Measurements from ENCODE around the gene TMEM179. TPM values are rescaled to one million over a fixed set of nuclear protein-coding genes. Genes with fewer than 3 reads are reported as not detected.

The TMEM179 gene
- total and polyA plus RNA-seq, 2 donors (not counting 1 experiment from before 2014, with no cell fraction given): not detected

DNA sequence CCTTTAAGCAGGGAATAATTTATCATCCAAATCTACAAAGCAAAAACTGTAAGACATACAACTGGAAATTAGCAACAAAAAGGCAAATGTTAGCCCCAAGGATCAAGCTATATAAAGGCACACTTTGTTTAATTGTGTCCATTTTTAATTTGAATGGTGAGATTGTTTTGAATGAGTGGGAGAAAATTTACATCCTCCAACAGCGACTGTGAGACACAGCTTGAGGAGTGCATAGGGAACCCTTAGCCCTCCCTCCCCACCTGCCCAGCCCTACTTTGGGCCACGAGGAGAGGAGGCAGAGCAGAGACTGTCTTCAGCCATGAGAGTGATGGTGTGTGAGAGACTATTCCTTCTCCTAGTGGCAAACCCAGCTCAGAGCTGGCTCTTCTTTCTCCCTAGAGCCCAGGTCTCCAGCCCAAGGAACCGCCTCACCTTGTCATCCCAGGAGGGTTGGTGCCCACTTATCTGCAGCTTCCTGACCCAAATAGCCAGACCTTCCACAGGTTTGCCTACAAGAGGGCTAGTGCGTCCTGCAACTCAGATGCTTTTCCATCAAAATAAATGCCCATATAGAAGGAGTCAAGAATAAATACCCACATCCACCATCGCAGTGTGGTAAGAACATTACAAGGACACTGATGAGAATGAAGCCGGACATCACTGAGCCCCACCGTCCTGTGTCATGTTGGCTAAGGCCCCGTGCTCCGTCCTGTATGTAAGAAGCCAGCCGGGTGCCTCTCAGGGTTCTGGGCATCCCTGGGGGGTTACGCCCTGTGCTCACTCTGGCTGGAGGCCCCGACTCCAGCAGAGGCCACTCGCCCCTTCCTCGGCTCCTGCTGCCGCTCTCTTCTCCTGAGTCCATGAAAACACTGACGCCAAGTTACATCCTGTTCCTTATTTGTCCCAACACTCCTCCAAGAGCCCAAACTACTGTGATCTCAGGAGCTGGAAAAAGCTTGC is 61.4 kb downstream of the TMEM179 start:
- intact Hi-C loops (cut with micrococcal nuclease): no loop called here
- no peak for ATAC-seq (ENCODE audit: low read depth)

More for the DNA sequence above, 61.4 kb downstream of the TMEM179 start:
- H3K4me3 Mint-ChIP-seq: no peak overlapping the region
- H3K4me1 ChIP-seq (ENCODE audit: control insufficient read depth in 2 of 2, insufficient read depth in 2 of 2, low read length in 2 of 2): no peaks in the 10 kb centered on the region
- ChIA-PET POLR2A (no interaction called here), CTCF (no interaction called here)
- no peak for TF ChIP-seq EZH2 (IDR thresholded peaks at IDR 0.05; ENCODE audit: borderline replicate concordance, insufficient read depth, low read depth, low read length, poor library complexity, severe bottlenecking)
- TF ChIP-seq, protein P1, sequence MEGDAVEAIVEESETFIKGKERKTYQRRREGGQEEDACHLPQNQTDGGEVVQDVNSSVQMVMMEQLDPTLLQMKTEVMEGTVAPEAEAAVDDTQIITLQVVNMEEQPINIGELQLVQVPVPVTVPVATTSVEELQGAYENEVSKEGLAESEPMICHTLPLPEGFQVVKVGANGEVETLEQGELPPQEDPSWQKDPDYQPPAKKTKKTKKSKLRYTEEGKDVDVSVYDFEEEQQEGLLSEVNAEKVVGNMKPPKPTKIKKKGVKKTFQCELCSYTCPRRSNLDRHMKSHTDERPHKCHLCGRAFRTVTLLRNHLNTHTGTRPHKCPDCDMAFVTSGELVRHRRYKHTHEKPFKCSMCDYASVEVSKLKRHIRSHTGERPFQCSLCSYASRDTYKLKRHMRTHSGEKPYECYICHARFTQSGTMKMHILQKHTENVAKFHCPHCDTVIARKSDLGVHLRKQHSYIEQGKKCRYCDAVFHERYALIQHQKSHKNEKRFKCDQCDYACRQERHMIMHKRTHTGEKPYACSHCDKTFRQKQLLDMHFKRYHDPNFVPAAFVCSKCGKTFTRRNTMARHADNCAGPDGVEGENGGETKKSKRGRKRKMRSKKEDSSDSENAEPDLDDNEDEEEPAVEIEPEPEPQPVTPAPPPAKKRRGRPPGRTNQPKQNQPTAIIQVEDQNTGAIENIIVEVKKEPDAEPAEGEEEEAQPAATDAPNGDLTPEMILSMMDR (IDR thresholded peaks at IDR 0.05): no peak
- H2AFZ ChIP-seq (ENCODE audit: insufficient read depth, low read depth, low read length, poor library complexity, severe bottlenecking): no peak overlapping the region
- H3K27me3 ChIP-seq (replicated peaks in 1 of 4; ENCODE audit: control extremely low read depth in 1 of 4, control insufficient read depth in 3 of 4, insufficient read depth in 4 of 4, low read length in 3 of 4): peaks cover 0 to 7% (median 2%) of the 10 kb centered on the region in 4 experiments
- no peak overlapping the region for H3K4me3 ChIP-seq (ENCODE audit: control extremely low read depth in 1 of 5, extremely low read depth in 1 of 5, insufficient read depth in 1 of 5, low read depth in 2 of 5, low read length in 4 of 5)
- DNase-seq: no peak
- H3K79me2 ChIP-seq (ENCODE audit: control insufficient read depth, insufficient read depth, low read length): no peaks in the 10 kb centered on the region
- no peaks in the 10 kb centered on the region for H3K4me1 Mint-ChIP-seq
- H3K27ac ChIP-seq (ENCODE audit: low read length in 2 of 2): no peak overlapping the region
- 93% methylated on average over 12 of the region's 16 CpGs for WGBS (ENCODE audit: insufficient coverage)
- H3K9me3 ChIP-seq (ENCODE audit: control extremely low read depth in 1 of 3, control insufficient read depth in 2 of 3, insufficient read depth in 1 of 3, low read length in 2 of 3): no peaks in the 10 kb centered on the region
- H3K27ac Mint-ChIP-seq: no peak overlapping the region
- H3K4me2 ChIP-seq (replicated peaks; ENCODE audit: low read depth, low read length, poor library complexity, severe bottlenecking): no peak overlapping the region
- no peaks in the 10 kb centered on the region for H3K9me3 Mint-ChIP-seq (ENCODE audit: insufficient read depth)
- no peaks in the 10 kb centered on the region for H3K36me3 ChIP-seq (replicated peaks in 1 of 2; ENCODE audit: control extremely low read depth in 1 of 2, control insufficient read depth in 1 of 2, extremely low read depth in 1 of 2, insufficient read depth in 2 of 2, low read length in 1 of 2)
- H4K20me1 ChIP-seq (ENCODE audit: control insufficient read depth, insufficient read depth, low read length, poor library complexity, severe bottlenecking): no peaks in the 10 kb centered on the region
- H3K9ac ChIP-seq (ENCODE audit: low read length): no peak overlapping the region
- H3K27me3 Mint-ChIP-seq: peaks cover 25% of the 10 kb centered on the region

Data from B cell (primary cell).